Measurements from ENCODE around the gene FOXQ1.

FOXQ1 gene, protein sequence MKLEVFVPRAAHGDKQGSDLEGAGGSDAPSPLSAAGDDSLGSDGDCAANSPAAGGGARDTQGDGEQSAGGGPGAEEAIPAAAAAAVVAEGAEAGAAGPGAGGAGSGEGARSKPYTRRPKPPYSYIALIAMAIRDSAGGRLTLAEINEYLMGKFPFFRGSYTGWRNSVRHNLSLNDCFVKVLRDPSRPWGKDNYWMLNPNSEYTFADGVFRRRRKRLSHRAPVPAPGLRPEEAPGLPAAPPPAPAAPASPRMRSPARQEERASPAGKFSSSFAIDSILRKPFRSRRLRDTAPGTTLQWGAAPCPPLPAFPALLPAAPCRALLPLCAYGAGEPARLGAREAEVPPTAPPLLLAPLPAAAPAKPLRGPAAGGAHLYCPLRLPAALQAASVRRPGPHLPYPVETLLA

DNA sequence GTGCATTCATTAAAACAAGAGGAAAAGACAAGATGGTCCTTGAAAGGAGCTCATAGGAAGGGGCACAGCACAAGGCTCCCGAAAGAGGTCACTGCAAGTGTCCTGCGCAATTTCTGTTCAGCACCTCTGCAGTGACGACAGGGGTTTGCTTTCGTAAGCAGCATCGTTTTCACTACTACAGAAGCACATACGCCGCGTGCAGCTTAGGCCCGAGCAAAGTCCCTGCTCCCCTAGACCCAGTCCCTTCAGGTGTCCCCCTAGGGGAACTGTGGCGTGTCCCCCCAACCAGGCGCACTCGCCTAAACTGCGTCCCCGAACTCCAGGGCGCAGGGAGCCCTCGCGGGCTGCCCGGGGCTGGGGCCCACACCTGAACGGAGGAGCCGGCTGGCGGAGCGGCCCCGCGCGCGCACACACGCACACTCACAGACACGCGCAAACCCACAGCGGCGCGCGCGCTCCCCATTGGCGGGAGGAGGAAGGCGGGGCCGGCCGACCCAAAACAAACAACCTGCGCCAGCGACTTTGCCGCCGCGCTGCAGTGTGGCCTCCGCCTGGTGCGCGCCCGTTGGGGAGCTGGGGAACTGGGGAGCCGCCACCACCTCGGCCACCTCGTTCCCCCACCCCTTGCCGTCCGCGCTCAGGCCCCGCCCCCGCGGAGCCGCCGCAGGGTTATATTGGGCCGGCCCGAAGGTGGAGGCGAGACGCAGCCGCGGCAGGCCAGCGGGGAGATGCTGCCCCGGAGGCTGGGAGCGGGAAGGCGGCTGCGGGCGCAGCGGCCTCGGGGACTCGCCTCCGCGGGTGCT, at the start of gene FOXQ1:
Gene FOXQ1 (plus strand): TSS at position 699 of the 803 bp plus-strand sequence. CDS start 607 bp downstream, outside the sequence.
- DNase-seq (ENCODE audit: low spot score): peak; percentile 83

DNA sequence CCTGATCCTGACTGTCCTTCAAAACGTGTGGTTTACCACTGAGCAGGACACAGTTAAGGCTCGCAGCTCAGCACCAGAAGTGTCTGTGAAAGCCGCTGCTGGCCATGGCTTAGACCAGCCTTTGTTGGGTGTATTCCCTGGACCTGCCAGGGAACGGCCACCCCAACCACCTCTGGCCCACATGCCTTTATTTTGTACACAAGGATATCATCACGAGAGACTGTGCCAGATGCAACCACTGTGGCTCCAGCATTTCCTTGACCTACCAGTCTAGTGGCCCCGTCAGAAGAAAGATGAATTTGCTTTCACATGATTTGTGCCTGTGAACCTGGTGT, 49.2 kb upstream of the FOXQ1 start:
- DNase-seq (ENCODE audit: low spot score): no peak

DNA sequence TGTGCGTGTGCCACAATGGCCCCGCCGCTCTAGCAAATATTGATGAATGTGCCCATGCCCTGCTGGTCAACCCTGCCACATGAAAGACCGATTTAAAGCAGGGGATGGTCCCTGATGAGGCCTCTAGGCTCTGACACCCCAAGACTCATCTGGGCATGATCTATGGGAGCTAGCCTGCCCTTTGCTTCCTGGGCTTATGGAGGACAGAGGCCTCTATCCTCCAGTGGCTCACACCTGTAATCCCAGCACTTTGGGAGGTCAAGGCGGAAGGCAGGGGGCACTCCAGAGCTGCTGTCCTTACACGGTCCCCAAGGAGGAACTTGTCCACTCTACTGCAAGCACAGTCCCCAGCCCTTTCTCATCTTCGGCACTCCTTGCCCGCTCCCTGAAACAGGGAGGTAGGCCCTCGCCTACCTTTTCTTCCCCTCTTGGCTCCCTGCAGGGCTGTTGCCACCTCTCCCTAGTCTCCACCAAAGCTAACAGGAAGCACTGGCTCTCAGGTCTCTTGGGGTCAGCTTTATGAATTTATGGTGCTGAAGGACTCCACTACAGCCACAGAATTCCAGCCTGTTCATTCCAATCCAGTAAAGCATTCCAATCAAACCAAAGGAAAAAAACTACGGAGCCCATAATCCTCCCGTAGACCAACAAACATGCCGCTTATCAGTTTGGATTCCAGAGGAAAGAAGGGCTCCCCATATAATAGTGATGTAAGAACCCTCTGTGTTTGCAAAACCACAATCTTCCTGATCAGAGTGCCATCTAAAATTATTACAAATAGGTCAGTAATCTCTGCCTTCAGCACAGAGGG, 48.7 kb upstream of the FOXQ1 start:
- DNase-seq (ENCODE audit: low spot score): peak; percentile 67

DNA sequence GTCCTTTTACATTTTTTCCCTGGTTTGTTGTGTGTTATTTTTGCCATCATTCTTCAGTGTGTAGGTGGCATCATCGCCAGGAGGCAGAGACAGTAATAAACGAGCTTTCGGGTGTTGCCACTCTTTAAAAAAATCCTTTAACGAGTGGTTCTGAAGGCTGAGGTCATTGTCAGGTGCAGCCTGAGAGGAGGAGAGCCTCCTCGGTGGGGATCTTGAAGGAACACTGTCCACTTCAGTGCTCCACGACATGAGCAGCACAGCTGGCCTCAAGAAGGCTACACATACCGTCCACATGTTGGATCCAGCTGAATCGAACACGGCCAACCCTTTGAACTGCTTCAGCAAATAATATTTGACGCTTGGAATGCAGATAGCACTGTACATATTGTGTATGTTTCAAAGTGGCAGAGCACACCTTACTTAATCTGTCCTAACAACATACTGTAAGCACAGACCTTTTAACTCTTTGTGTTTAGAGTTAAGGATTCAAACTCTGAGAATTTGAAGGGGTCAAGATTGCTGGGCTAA, 48.0 kb upstream of the FOXQ1 start:
- no peak for DNase-seq (ENCODE audit: low spot score)

DNA sequence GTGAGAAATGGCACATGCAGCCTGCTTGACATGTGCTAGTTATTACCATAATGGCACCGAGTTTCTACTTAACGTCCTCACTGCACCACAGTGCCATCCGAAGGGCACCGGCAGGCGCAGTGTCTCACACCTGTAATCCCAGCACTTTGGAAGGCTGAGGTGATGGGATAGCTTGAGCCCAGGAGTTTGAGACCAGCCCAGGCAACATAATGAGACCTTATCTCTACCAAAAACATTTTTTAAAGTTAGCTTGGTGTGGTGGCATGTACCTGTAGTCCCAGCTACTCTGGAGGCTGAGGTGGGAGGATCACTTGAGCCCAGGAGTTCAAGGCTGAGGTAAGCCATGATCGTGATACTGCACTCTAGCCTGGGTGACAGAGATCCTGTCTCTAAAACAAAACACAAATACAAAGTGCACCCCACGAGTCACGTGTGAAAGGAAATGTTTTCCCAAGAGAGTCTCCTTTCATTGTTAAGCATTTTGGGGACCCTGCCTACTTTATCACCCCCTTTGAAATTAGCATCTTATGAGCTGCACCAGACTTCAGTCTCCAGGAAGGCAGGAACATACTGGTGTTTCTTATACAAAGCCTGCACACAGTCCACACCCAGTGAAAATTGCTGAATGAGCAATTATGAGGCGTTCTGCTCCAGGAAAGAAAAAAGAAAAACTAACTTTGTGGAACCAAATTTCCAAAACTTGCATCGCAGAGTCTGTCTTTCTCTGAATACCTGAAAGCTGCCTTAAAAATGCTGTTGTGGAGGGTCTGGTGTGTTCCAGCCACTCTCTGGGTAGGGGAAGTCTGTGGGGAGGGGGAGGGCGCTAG, 47.1 kb upstream of the FOXQ1 start:
- no peak for DNase-seq (ENCODE audit: low spot score)

DNA sequence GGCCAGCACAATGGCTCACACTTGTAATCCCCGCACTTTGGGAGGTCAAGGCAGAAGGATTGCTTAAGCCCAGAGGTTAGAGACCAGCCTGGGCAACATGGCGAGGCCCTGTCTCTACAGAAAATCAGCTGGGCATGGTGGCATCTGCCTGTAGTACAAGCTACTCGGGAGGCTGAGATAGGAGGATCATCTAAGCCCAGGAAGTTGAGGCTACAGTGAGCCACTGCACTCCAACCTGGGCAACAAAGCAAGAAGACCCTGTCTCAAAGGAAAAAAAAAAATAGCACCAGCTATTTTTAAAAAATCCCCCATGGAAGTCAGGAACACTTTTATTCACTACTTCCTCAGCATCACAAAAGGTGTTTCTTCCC, 45.2 kb upstream of the FOXQ1 start:
- DNase-seq (ENCODE audit: low spot score): no peak

DNA sequence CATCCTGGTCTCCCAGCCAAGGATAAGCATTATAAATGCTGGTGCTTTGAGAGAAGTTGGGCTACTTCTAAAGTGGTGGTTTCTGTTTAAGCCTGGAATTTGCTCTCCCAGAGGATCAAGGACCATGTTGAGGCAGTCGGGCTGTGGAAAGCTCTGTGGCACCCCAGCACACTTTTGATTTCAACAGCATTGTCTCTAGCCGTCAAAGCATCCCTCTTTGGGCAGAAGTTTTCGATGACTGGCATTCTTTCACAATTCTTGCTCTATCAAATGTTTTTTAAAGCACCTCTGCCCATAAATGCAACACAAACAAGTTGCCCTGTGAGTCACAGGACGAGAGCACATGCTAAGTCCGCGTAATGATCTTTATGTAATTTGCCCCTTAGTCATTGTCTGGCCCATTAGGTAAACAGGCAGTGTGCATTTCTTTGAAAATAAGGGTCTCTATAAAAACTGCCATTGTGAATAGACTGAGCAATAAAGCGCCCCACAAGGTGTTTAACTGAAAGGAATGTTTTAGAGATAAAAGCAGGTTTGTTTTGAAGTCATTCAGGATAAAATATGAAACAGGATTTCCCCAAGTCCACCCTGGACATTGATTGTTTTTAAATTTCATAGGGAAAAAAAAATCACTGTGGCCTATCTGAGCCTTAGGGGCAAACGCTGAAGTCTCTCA, 44.7 kb upstream of the FOXQ1 start:
- DNase-seq (ENCODE audit: low spot score): peak; percentile 82

DNA sequence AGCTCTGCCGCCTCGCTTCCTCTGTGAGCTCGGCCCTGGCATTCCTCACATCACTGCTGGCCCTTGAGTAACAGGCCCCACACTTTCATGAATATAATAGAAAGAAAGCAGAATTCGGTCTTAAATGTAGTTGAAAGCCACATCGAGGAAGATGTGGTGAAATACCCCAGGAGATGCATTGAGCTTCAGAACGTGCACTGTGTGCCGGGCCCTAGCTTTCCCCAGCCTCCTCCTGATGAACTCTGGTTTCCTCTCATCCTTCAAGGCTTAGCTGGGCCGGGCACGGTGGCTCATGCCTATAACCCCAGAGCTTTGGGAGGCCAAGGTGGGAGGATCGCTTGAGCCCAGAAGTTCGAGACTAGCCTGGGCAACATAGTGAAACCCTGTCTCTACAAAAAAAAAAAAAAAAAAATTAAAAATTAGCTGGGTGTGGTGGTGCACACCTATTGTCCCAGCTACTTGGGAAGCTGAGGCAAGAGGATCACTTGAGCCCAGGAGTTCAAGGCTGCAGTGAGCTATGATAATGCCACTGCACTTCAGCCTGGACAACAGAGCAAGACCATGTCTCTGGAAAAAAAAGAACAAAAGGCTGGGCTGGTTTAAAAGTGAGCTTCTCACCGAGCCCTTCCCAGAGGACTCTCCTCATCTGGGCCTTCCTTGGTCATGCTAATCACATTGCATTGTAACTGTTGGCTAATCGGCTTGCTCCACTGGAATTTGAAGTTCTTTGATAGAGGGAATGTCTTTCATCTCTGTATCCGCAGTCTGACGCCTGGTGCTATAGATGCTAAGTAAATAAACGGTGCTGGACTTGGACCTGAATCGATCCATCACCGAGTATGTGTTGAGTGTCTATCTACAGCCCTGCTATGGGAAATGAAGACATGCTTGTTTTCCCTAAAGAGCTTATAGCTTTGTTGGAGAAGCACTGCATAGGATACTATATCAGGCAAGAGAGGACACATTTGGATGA, 43.8 kb upstream of the FOXQ1 start:
- no peak for DNase-seq (ENCODE audit: low spot score)

DNA sequence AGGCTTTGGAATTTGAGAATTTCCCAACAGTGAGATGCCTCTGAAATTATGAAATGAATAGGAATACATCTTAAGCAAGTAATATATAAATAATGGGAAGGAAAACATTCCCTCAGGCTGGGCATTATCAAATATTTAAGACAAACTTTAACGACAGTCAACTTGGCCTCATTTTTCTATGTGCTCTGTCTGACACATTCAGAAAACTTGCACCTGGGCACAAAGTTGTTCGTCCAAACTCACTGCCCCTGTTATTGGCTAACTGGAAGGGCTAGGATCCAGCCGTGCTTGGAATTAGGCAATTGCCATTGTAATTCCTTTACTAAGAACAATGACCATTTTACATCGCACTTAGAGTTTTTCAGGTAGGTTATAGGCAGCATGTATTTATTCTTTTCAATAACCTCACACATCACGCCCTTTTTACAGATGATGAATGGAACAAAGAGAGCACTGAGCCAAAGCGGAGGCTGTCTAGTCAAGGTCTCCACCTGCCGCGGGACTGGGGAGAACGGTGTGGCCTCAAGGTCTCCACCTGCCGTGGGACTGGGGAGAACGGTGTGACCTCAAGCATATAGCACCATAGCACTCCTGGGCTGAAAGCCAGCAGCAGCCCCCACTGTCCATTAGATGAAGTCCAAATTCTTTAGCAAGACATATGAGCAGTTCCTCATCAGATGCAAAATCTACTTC, 40.7 kb upstream of the FOXQ1 start:
- DNase-seq (ENCODE audit: low spot score): no peak

DNA sequence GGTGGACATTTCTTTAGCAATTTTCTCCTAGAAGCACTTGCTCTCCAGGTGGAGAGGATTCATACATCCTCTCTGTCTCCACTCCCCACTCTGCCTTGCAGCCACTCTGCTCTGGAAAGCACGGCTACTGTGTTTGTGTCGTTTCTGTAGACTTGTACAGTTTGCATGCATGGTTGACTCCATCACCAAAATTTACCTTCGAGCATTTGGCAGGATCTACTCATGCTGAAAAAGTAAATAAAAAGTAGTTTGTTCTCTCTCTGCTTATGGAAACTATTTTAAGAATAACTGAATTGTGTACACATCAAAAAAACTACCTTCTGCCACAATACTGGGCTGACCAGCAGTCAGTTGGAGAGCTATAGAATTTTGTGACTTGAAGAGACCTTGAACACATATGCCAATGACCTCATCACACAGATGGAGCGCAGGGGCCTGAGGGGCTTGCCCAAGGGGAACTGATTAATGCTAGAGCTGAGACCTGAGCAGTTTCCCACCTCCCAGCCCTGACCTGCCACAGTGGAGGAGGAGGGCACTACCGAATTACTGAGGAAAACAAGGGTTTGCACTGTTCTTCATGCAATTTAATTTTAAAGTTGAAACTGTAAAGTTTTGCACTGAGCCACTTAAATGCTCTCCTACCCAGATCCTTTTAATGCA, 33.7 kb upstream of the FOXQ1 start:
- DNase-seq (ENCODE audit: low spot score): no peak

DNA sequence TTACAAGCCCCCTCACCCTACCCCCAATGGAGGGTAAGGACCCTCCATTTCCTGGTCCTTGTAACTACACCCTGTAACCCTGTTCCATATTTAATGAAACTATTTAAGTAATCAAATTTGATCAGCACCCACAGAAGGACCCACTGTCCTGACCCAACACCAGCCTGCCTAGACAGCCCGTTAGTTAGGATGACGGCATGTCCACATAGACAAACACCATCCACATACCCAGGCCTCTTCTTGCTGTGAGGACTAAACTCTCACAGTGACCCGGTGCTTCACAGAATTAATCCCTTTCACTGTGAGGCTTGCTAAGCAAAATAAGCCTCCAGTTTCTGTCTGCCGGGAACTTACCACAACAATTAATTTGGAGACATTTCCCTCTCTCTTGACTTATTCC, 32.8 kb upstream of the FOXQ1 start:
- no peak for DNase-seq (ENCODE audit: low spot score)

DNA sequence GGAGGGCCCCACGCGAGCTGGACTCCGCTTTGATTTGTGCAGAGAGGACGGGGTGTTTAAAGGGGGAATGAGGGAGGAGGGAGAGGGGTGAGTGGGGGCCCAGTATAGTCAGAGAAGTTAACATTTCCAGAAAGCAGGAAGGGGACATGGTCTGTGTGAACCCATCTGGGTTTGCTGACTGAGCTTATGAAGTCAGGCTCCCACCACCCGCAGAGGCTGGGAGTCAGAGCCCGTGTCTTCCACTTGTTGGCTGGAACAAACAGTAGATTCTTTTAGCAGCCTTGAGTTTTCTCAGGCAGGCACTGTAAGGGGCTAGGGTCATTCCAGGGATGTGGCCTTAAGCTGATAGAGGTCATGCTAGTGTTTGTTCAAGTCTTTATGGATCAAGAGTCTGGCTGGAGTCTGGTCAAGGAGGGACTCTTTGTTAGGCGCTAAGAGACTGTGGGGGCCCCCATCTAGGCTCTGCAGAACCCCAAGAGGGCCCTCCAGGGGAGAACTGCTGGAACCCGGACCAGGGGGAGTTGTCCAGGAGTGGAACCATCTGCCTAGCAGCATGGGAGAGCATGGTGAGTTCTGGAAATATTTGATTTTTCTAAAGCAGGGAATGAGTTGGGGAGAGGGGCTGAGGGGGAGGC, 31.1 kb upstream of the FOXQ1 start:
- no peak for DNase-seq (ENCODE audit: low spot score)

DNA sequence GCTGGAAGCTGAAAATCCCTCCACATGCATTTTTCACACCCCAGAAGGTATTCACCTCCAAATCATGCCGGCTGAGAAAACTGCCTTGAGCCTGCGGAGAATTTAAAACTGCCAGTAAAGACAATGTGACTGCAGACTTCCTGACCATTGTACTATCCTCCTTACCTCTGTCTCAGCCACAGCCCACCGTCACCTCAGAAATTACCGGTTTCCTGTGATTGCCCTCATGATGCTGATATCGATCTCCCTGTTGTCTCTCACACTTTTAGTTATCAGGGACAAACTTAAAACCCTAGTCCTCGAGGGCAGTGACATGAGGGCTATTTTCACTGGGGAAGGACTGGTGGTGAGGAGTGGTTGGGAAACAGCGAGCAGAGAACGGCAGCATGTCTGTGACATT, 30.2 kb upstream of the FOXQ1 start:
- no peak for DNase-seq (ENCODE audit: low spot score)

DNA sequence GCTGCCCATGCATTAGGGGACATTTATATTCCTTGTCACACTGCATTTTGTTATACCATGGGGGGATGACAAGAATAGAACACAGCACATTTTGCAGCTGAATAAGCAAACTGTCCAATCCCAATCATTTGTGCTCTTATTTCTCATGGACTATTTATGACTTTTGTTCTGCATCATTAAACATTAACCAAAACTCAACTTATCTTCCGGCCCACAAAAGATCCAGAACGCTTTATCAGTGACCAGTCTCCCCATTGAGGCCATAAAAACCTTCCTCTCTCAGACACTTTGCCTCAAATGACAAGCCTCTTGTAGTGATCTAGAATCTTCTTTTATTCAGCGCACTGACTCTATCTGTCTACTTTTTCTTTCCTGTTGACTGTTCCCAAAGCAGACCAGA, 28.4 kb upstream of the FOXQ1 start:
- no peak for DNase-seq (ENCODE audit: low spot score)

DNA sequence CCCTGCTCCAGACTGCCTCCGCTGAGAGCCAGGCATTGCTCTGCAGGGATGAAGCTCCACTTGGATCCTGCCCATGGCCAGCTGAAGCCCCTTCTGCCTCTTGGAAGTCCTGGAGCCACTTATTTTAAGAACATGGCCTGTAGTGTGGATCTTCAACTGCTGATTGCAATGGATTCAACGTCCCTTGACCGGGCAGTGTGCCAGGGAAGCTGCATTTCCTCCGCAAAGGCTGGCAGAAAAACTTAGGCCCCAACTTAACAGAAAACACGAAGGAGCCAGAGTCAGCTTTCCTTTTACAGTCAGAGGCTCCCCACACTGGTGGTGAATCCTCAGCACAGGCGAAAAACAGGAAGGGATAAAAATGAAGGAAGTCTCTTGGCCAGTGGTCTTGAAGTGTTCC, 26.3 kb upstream of the FOXQ1 start:
- DNase-seq (ENCODE audit: low spot score): no peak

DNA sequence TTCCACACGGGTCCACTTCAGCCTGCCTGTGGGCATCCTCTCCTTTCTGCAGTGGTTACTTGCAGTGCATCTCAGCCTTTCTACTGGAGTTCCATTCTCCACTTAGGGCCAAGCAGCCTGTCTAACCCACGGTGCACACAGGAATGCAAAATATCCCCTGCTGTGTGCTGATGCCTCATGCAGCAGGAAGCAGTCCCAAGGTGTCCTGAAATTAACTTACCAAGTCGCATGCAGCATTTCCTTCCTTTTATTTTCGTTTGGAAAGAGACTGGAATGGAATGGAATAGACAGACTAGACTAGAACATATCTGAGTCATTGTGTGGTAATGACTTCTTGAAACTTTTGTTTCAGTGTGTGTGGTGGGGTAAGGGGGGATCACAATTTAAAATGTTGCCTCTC, 25.9 kb upstream of the FOXQ1 start:
- DNase-seq (ENCODE audit: low spot score): no peak

DNA sequence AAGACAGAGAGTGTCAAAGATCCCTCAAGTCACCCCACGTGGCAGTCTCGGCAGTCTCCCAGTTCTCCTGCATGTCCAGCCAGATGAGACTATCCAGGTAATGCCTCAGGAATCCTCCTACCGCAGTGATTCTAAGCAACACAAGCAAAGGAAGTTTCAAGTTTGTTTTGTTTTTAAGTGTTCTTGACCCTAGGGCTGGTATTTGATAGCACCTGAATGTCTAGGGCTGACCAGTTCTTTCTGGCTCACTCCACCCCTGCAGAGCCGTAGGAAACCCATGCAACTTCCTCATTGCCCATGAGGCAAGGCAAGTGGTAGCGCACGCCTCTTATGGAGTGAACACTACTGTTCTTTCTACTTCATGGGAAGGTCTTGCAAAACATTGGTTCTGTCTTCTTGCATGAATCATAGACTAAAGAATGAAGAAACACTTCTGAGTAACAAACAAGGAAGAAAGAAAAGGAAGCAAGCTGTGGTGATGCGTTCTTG, 24.8 kb upstream of the FOXQ1 start:
- DNase-seq (ENCODE audit: low spot score): peak; percentile 49

DNA sequence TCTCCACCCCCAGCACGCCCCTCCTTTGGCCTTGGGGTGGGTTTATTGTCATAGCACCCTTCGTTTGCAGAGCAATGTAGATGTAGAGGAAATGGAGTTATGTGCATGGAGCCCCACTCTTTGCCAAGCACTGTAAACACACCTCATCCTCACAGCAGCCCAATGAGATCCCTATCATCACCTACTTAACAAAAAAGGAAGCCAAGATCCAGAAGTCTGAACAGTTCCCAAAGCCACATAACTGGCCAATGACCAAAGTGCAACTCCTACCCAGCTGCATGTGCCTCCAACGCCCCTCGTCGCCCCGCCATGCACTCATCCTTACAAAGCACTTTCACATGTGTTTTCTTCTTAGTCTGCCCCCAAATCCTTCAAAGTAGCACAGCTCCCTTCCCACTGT, 21.8 kb upstream of the FOXQ1 start:
- DNase-seq (ENCODE audit: low spot score): no peak
